ENCODE measurements around the gene CDH2.
A peak's percentile ranks its signal among the peaks of the same experiment; 100 is the strongest.

CDH2 gene

GRCh38 chr18:28168725-28169124 lies 8.2 kb downstream of the CDH2 start:
- no peak for DNase-seq (ENCODE audit: low spot score)

GRCh38 chr18:28167835-28168349 lies 9.0 kb downstream of the CDH2 start:
- peak; percentile 28 for DNase-seq (ENCODE audit: low spot score)

GRCh38 chr18:28164771-28165483 lies 12.0 kb downstream of the CDH2 start:
- DNase-seq (ENCODE audit: low spot score) = no peak

- no peak for DNase-seq (ENCODE audit: low spot score)
Measured at GRCh38 chr18:28163201-28163775, 13.6 kb downstream of the CDH2 start.

GRCh38 chr18:28161608-28162599 lies 15.0 kb downstream of the CDH2 start:
- no peak for DNase-seq (ENCODE audit: low spot score)

- no peak for DNase-seq (ENCODE audit: low spot score)
Measured at GRCh38 chr18:28159055-28159454, 17.9 kb downstream of the CDH2 start.

GRCh38 chr18:28158083-28158581 lies 18.8 kb downstream of the CDH2 start:
- no peak for DNase-seq (ENCODE audit: low spot score)

GRCh38 chr18:28153485-28154065 lies 23.4 kb downstream of the CDH2 start:
- no peak for DNase-seq (ENCODE audit: low spot score)

- DNase-seq (ENCODE audit: low spot score) = no peak
Measured at GRCh38 chr18:28152754-28153153, 24.2 kb downstream of the CDH2 start.

GRCh38 chr18:28152354-28152753 lies 24.6 kb downstream of the CDH2 start:
- no peak for DNase-seq (ENCODE audit: low spot score)

GRCh38 chr18:28151434-28151833 lies 25.5 kb downstream of the CDH2 start:
- DNase-seq (ENCODE audit: low spot score) = no peak

- no peak for DNase-seq (ENCODE audit: low spot score)
Measured at GRCh38 chr18:28150925-28151324, 26.0 kb downstream of the CDH2 start.

GRCh38 chr18:28149810-28150420 lies 27.0 kb downstream of the CDH2 start:
- DNase-seq (ENCODE audit: low spot score) = no peak

- DNase-seq (ENCODE audit: low spot score) = no peak
Measured at GRCh38 chr18:28147674-28148171, 29.2 kb downstream of the CDH2 start.

GRCh38 chr18:28143725-28144124 lies 33.2 kb downstream of the CDH2 start:
- DNase-seq (ENCODE audit: low spot score) = no peak

GRCh38 chr18:28138816-28139215 lies 38.1 kb downstream of the CDH2 start:
- no peak for DNase-seq (ENCODE audit: low spot score)

- no peak for DNase-seq (ENCODE audit: low spot score)
Measured at GRCh38 chr18:28136071-28136470, 40.9 kb downstream of the CDH2 start.

- no peak for DNase-seq (ENCODE audit: low spot score)
Measured at GRCh38 chr18:28134774-28135173, 42.2 kb downstream of the CDH2 start.

GRCh38 chr18:28132084-28132483 lies 44.8 kb downstream of the CDH2 start:
- DNase-seq (ENCODE audit: low spot score) = peak; percentile 6

- DNase-seq (ENCODE audit: low spot score) = no peak
Measured at GRCh38 chr18:28128659-28128980, 48.3 kb downstream of the CDH2 start.

All from HuH-7 (cell line).